ENCODE data around the gene UBN1.

DNA sequence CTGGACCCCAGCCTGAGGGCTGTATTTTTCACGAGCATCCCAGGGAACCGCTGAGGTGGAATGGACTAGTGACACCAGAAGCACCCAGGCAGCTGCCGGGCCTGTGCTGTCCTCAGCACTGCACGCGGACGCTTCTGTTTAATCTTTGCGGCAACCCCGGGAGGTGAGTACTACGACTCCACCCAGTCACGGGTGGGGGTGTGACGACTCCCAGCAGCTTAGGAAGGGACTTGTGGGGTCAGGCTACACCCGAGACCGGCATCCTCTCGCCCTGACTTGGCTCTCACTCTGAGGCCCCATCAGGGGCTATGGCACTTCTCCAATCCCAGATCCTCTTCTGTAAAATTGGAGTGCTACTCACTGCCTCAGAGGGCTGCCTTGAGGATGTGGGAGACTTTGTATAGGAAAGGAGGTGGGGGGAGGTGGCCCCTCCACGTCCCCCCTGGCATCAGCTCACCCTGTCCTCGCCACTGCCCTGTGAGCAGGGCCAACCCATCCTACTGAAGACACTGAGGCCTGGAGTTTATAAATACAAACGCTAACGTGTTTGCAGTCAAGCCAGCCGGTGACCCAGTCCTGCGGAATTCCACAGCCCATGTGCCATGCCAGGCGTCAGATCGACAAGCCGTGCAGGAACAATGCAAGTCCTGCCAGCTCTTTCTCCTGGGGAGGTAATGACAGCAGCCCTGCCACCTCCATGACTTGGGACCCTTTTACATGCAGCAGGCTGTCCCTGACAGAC lies 45.3 kb downstream of the UBN1 start:
- TF ChIP-seq CTCF (IDR thresholded peaks at IDR 0.05): no peak
- TF ChIP-seq POLR2AphosphoS5 (IDR thresholded peaks at IDR 0.05): no peak
- TF ChIP-seq POLR2A (IDR thresholded peaks at IDR 0.05; ENCODE audit: low read depth): no peak
- TF ChIP-seq EP300 (IDR thresholded peaks at IDR 0.05): no peak

Data from esophagus muscularis mucosa (tissue), 4 donors.